Spleen (tissue), 11 donors: ENCODE results near the gene TMEM184A. TPM values are rescaled to one million over a fixed set of nuclear protein-coding genes. Genes with fewer than 3 reads are reported as not detected.

Source experiments
- DNase-seq: peaks from one replicate; pipeline ENCODE4 v3.0.0-alpha.2; 2020
- H3K27ac ChIP-seq, 8 donors: fragments of 200-600 bp; sonication (generic) in 7 of 8; 1 replicate in 4 of 8; 2 replicates in 4 of 8; pipeline versions ENCODE4 v1.5.0 to v1.8.0; 2016 to 2021; ENCODE audit warnings: inconsistent platforms in 4 of 8, mild to moderate bottlenecking in 4 of 8, moderate library complexity in 1 of 8
- H3K27me3 ChIP-seq, 7 donors: fragments of 200-600 bp; sonication (generic) in 6 of 7; replicated peaks in 1 of 7; 1 replicate in 4 of 7; 2 replicates in 3 of 7; pipeline versions ENCODE4 v1.5.0 to v1.8.0; 2016 to 2021; ENCODE audit warnings: inconsistent platforms in 3 of 7, mild to moderate bottlenecking in 1 of 7
- H3K36me3 ChIP-seq, 6 donors: fragments of 200-600 bp; sonication (generic) in 5 of 6; 1 replicate in 4 of 6; 2 replicates in 2 of 6; pipeline versions ENCODE4 v1.5.0 to v1.8.0; 2016 to 2021; ENCODE audit warnings: inconsistent platforms in 2 of 6
- H3K4me1 ChIP-seq, 6 donors: fragments of 200-600 bp; sonication (generic) in 5 of 6; 1 replicate in 3 of 6; 2 replicates in 3 of 6; pipeline versions ENCODE4 v1.5.0 to v1.8.0; 2016 to 2021; ENCODE audit warnings: inconsistent platforms in 3 of 6
- H3K4me3 ChIP-seq, 8 donors: fragments of 200-600 bp; sonication (generic) in 7 of 8; 1 replicate in 4 of 8; 2 replicates in 4 of 8; pipeline versions ENCODE4 v1.5.0 to v1.8.0; 2016 to 2021; ENCODE audit warnings: inconsistent platforms in 4 of 8, mild to moderate bottlenecking in 4 of 8, moderate library complexity in 2 of 8
- H3K9me3 ChIP-seq, 8 donors: fragments of 200-600 bp; sonication (generic) in 7 of 8; 1 replicate in 4 of 8; 2 replicates in 4 of 8; pipeline versions ENCODE4 v1.5.0 to v1.8.0; 2016 to 2021; ENCODE audit warnings: inconsistent platforms in 4 of 8
- POLR2A ChIP-seq, 3 donors: fragments of 450-650 bp; IDR thresholded peaks; one replicate each; pipeline ENCODE4 v1.5.1; 2017; ENCODE audit warnings: antibody characterized with exemption in 3 of 3, mild to moderate bottlenecking in 1 of 3
- POLR2AphosphoS5 ChIP-seq, 3 donors: sonication (generic); formaldehyde crosslinking; IDR thresholded peaks; one replicate each; pipeline ENCODE4 v1.5.1; 2017; ENCODE audit warnings: antibody characterized with exemption in 3 of 3
- WGBS, 5 donors: extraction: QIAGEN DNeasy Blood & Tissue Kit in 3 of 5; methylation state at CpG; one replicate each; pipeline versions ENCODE4 v1.1.5 to v1.1.7; 2013 to 2018; 5-methylcytosine and 5-hydroxymethylcytosine counted together
- intact Hi-C: fragments of 100-400 bp; cut with DNase I; formaldehyde crosslinking; loops from one replicate; pipeline ENCODE4 v1.15.0; 2023; ENCODE audit warnings: low total_unique reads
- polyA plus RNA-seq, 3 donors: library from polyadenylated mRNA; stranded (reverse); fragments of 200-250 nt; gene quantifications; one replicate each; pipeline ENCODE4 v1.2.1, GENCODE V29; 2013
- total RNA-seq, 7 donors: library from RNA; depleted of rRNA in 3 of 7; stranded (reverse); fragments of >200 nt in 3 of 7; fragmentation: NEBNext Ultra II Directional in 4 of 7; extraction: Animal tissue kit (Norgen Biotek cat#: 25700) in 4 of 7; gene quantifications; one replicate each; pipeline versions ENCODE4 v1.1.0 to v1.2.1, GENCODE V29; 2016 to 2021
- TF ChIP-seq, protein P1 (sequence below), 11 experiments: fragments of 200-600 bp in 7 of 11; fragments of 450-650 bp in 4 of 11; sonication (generic) in 4 of 11; IDR thresholded peaks in 8 of 11; conservative IDR thresholded peaks in 3 of 11; 1 replicate in 7 of 11; 2 replicates in 4 of 11; pipeline versions ENCODE4 v1.4.0 to v1.8.0; 2016 to 2021; ENCODE audit warnings: antibody characterized with exemption in 11 of 11, inconsistent platforms in 4 of 11, mild to moderate bottlenecking in 1 of 11
- donor health status: healthy with polysubstance abuse.
- donor health status: DM: no; HTN: no; CAD: no; lungs with moderate emphysema.
- donor health status: DM: no; HTN: no; CAD: no.
- donor health status: Bipolar disorder and iron deficiency.
- donor health status: healthy.
- donor health status: DM: no; HTN: no; CAD: no.
- donor health status: DM: yes; HTN: yes; CAD: no.

The TMEM184A gene
- total and polyA plus RNA-seq, 10 donors, result 0.09 to 0.39 (median 0.21) TPM; not detected in 4

DNA sequence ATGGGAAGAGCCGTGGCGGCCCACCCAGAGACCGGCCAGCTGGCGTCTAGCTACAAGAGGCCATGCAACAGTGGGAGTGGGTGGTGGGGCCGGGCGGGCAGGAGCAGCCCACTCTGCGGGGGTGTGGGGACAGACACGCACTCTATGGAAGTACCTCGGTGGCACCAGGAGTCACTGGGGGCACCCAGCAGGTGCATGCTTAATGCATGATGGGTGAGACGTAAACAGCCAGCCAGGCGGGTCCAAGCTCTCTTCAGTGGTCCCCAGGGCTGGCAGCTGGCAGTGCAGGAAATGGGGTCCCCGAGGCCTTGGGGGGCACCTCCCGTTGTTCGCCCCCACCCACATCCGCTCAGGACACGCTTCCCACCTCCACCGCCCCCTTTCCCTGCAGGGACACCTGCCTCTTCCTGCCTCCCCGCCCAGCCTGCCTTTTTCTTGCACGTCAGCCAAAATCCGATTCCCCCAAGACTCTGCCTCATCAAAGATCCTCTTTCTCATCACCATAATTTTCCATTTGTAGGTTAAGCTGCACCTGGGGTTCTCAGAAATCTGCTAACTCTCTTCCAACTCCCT lies 36.4 kb upstream of the TMEM184A start:
- TF ChIP-seq POLR2AphosphoS5 (IDR thresholded peaks at IDR 0.05), result no peak
- TF ChIP-seq, protein P1, sequence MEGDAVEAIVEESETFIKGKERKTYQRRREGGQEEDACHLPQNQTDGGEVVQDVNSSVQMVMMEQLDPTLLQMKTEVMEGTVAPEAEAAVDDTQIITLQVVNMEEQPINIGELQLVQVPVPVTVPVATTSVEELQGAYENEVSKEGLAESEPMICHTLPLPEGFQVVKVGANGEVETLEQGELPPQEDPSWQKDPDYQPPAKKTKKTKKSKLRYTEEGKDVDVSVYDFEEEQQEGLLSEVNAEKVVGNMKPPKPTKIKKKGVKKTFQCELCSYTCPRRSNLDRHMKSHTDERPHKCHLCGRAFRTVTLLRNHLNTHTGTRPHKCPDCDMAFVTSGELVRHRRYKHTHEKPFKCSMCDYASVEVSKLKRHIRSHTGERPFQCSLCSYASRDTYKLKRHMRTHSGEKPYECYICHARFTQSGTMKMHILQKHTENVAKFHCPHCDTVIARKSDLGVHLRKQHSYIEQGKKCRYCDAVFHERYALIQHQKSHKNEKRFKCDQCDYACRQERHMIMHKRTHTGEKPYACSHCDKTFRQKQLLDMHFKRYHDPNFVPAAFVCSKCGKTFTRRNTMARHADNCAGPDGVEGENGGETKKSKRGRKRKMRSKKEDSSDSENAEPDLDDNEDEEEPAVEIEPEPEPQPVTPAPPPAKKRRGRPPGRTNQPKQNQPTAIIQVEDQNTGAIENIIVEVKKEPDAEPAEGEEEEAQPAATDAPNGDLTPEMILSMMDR (IDR thresholded peaks at IDR 0.05 in 8 of 11, conservative IDR thresholded peaks at IDR 0.05 in 3 of 11), result peak in 1 of 11 experiments; percentile 13
- no peak for TF ChIP-seq POLR2A (IDR thresholded peaks at IDR 0.05)
- intact Hi-C loops, result no loop called here
- H3K27me3 ChIP-seq, result peaks cover 0 to 89% (median 45%) of the 10 kb centered on the region in 7 donors
- no peak for DNase-seq
- H3K4me1 ChIP-seq, result peaks cover 0 to 25% (median 16%) of the 10 kb centered on the region in 6 donors
- no peaks in the 10 kb centered on the region for H3K36me3 ChIP-seq
- peak overlapping the region in 1 of 8 donors; percentile 47 for H3K4me3 ChIP-seq
- 12 to 33% (median 23%) methylated on average over 18 to 20 of the region's 20 CpGs for WGBS, 5 donors
- no peak overlapping the region for H3K27ac ChIP-seq
- peaks cover 0 to 10% (median 4%) of the 10 kb centered on the region in 8 donors for H3K9me3 ChIP-seq

DNA sequence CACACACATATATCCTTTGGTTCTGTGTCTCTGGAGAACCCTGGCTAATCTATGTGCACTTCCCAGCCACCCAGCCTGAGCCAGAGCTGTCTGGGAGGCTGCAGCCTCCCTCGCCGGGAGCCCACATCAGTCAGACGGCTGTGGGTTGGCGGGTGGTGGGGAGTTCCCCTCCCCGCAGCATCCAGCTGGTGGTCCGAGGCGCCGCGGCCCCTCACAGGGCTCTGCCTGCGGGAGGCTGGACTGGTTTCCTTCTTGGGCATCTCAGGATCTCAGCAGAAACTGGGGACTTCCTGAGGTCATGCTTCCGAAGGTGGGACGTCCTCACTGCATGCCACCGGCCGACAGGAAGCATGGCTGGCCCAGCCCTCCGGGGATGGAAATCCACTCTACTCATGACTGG lies 35.9 kb upstream of the TMEM184A start:
- 0 to 5% (median 2%) methylated on average over 9 to 15 of the region's 15 CpGs for WGBS, 5 donors
- peaks cover 0 to 10% (median 4%) of the 10 kb centered on the region in 8 donors for H3K9me3 ChIP-seq
- TF ChIP-seq POLR2A (IDR thresholded peaks at IDR 0.05) (no peak), POLR2AphosphoS5 (IDR thresholded peaks at IDR 0.05) (no peak)
- TF ChIP-seq, protein P1 (IDR thresholded peaks at IDR 0.05 in 8 of 11, conservative IDR thresholded peaks at IDR 0.05 in 3 of 11), result no peak
- no peak overlapping the region for H3K27ac ChIP-seq
- H3K4me1 ChIP-seq, result peaks cover 0 to 25% (median 16%) of the 10 kb centered on the region in 6 donors
- peaks cover 0 to 89% (median 45%) of the 10 kb centered on the region in 7 donors for H3K27me3 ChIP-seq
- no peaks in the 10 kb centered on the region for H3K36me3 ChIP-seq
- DNase-seq, result no peak
- peak overlapping the region in 1 of 8 donors; percentile 47 for H3K4me3 ChIP-seq
- intact Hi-C loops, result no loop called here

DNA sequence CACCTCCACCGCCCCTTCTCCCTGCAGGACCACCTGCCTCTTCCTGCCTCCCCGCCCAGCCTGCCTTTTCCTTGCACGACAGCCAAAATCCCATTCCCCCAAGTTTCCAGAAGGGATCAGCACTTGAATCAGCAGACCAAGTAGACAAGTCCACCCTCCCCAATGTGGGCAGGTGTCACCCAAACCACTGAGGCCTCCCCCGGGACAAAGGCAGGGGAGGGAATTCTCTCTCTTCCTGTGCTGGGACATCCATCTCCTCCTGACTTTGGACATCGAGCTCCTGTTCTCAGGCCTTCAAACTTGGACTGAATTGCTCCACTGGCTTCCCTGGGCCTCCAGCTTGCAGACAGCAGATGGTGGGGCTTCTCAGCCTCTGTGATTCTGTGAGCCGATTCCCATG lies 35.4 kb upstream of the TMEM184A start:
- H3K27me3 ChIP-seq, result peaks cover 0 to 86% (median 42%) of the 10 kb centered on the region in 7 donors
- no peaks in the 10 kb centered on the region for H3K36me3 ChIP-seq
- DNase-seq, result no peak
- no peak overlapping the region for H3K27ac ChIP-seq
- intact Hi-C loops, result no loop called here
- H3K4me1 ChIP-seq, result peaks cover 0 to 25% (median 16%) of the 10 kb centered on the region in 6 donors
- WGBS, 5 donors, result 52 to 59% (median 55%) methylated on average over 6 of the region's 6 CpGs
- no peak for TF ChIP-seq POLR2AphosphoS5 (IDR thresholded peaks at IDR 0.05)
- no peak for TF ChIP-seq POLR2A (IDR thresholded peaks at IDR 0.05)
- TF ChIP-seq, protein P1 (IDR thresholded peaks at IDR 0.05 in 8 of 11, conservative IDR thresholded peaks at IDR 0.05 in 3 of 11), result no peak
- H3K9me3 ChIP-seq, result peaks cover 0 to 10% (median 4%) of the 10 kb centered on the region in 8 donors
- H3K4me3 ChIP-seq, result no peak overlapping the region

DNA sequence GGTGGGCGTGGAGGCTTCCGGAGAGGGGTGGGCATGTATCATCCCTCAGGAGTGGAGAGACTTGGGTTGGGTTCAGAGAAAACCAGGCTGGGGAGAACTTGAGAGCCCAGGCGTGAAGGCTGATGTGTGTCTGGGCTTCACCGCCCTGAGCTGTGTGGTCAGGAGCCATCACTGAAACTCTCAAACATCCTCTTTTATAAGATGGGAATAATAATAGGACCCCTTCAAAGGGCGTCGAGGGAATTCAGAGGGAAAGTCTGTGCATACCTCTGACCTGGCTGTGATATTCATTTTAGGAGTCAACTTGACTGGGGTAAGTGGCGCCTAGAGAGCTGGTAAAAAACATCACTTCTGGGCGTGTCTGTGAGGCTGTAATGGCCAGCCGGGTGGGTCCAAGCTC lies 34.9 kb upstream of the TMEM184A start:
- Histone ChIP-seq H3K27ac (no peak overlapping the region), H3K4me1 (peaks cover 0 to 25% (median 16%) of the 10 kb centered on the region in 6 donors), H3K9me3 (peaks cover 0 to 10% (median 4%) of the 10 kb centered on the region in 8 donors), H3K36me3 (no peaks in the 10 kb centered on the region), H3K4me3 (no peak overlapping the region), H3K27me3 (peaks cover 0 to 81% (median 42%) of the 10 kb centered on the region in 7 donors)
- intact Hi-C loops, result no loop called here
- 60 to 72% (median 69%) methylated on average over 9 of the region's 9 CpGs for WGBS, 5 donors
- TF ChIP-seq, protein P1 (IDR thresholded peaks at IDR 0.05 in 8 of 11, conservative IDR thresholded peaks at IDR 0.05 in 3 of 11), result no peak
- TF ChIP-seq POLR2A (IDR thresholded peaks at IDR 0.05) (no peak), POLR2AphosphoS5 (IDR thresholded peaks at IDR 0.05) (no peak)
- no peak for DNase-seq
